Measurements from ENCODE around the gene FAM13A.
"Not testable (repeated sequence)": the region's sequence is repeated elsewhere in the genome, so short reads cannot be mapped to it uniquely, and the experiment has no call there.

FAM13A gene

DNA sequence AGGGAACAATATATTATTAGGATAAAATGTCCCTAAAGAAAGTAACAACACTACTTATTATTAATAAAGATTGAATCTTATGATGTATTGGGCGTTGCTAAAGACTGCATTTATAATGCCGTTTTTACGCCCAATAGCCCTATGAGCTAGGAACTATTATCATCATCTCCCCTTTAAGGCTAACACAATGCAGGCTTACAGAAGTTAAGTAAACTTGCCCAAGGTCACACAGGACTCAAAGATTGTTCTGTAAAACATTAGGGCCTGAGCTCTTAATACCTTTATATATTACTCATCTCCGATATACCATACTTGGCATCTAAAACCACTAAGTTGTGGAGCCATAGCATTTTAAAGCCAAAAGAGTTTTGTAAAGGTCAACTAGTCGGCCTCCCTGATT lies 149.5 kb downstream of the FAM13A start:
- DNase-seq (ENCODE audit: low read depth in 1 of 2, low spot score in 1 of 2): no peak

DNA sequence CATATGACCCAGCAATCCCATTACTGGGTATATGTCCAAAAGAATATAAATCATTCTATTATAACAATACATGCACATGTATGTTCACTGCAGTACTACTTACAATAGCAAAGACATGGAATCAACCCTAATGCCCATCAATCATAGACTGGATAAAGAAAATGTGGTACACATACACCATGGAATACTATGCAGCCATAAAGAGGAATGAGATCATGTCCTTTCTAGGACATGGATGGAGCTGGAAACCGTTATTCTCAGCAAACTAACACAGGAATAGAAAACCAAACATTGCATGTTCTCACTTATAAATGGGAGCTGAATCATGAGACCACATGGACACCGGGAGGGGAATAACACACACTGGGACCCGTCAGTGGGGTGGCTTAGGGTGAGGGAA lies 152.7 kb downstream of the FAM13A start:
- DNase-seq (ENCODE audit: low read depth in 1 of 2, low spot score in 1 of 2): not testable (repeated sequence)

GRCh38 chr4:88900432-88900831 lies 156.6 kb downstream of the FAM13A start:
- DNase-seq (ENCODE audit: low read depth in 1 of 2, low spot score in 1 of 2): no peak

DNA sequence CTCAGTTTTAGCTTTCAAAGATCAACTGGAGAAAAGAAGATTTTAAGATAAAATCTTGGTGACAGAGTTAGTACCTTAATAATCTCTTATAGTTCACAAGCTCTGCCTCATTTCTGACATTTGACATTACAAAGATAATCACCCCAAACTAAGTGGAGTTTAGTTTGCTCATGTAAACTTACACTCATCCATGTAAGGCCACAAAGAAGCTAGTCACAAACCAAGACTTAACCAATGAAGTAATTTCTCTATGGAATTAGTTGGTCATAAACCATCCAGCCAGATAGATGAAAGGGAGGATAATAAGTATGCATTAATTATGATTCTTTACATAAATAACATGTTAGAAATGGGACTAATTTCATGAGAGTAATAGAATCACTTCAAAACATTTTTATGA lies 159.2 kb downstream of the FAM13A start:
- DNase-seq (ENCODE audit: low read depth in 1 of 2, low spot score in 1 of 2): no peak

DNA sequence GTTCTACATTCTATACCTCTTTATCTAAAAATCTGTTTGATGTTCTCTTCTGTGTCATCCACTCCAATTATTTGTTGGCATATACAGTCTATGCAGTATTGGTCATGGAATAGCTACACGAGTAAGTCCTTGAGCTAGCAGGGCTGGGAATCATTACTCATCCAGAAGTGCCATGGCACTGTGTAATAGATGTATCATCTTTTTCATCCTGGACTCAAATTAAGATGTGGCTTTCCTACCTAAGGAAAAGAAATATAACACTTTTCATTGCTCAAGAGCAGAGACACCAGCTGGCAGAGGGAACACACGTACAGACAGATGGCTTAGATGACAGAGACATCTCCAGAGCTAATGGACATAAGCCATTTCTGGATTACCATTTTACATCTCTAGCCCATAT lies 159.8 kb downstream of the FAM13A start:
- DNase-seq (ENCODE audit: low read depth in 1 of 2, low spot score in 1 of 2): no peak

GRCh38 chr4:88893961-88894360 lies 163.0 kb downstream of the FAM13A start:
- DNase-seq (ENCODE audit: low read depth in 1 of 2, low spot score in 1 of 2): no peak

DNA sequence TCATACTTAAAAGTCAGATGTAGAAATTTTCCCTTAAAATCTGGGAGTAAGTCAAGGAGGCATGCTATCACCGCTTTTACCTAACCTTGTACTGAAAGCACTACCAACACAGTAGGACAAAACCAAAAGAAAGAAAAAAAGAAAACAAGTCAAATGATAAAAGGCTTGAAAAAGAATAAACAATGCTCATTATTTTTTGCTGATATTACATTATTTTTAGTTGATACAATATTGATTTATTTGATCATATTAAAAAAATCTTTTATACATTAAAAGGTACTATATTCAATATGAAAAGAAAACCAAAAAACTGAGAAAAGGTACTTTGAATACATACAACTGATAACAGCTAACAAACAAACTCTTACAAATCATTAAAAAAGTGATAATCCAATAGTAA lies 164.3 kb downstream of the FAM13A start:
- no peak for DNase-seq (ENCODE audit: low read depth in 1 of 2, low spot score in 1 of 2)

GRCh38 chr4:88891636-88892035 lies 165.3 kb downstream of the FAM13A start:
- DNase-seq (ENCODE audit: low read depth in 1 of 2, low spot score in 1 of 2): no peak

- not testable (repeated sequence) for DNase-seq (ENCODE audit: low read depth in 1 of 2, low spot score in 1 of 2)
Observed at GRCh38 chr4:88887409-88887808, 169.6 kb downstream of the FAM13A start.

DNA sequence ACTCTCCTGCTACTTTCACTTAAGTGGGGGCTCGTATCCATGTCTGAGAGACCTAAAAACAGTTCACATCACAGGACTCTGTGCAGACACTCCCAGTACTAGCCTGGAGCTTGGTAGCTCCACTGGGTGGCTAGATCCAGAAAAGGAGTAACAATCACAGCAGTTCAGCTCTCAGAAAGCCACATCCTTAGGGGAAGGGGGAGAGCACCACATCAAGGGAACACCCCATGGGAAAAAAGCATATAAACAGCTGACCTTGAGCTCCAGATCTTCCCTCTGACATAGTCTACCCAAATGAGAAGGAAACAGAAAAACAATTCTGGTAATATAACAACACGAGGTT lies 175.8 kb downstream of the FAM13A start:
- no peak for DNase-seq (ENCODE audit: low read depth in 1 of 2, low spot score in 1 of 2)

DNA sequence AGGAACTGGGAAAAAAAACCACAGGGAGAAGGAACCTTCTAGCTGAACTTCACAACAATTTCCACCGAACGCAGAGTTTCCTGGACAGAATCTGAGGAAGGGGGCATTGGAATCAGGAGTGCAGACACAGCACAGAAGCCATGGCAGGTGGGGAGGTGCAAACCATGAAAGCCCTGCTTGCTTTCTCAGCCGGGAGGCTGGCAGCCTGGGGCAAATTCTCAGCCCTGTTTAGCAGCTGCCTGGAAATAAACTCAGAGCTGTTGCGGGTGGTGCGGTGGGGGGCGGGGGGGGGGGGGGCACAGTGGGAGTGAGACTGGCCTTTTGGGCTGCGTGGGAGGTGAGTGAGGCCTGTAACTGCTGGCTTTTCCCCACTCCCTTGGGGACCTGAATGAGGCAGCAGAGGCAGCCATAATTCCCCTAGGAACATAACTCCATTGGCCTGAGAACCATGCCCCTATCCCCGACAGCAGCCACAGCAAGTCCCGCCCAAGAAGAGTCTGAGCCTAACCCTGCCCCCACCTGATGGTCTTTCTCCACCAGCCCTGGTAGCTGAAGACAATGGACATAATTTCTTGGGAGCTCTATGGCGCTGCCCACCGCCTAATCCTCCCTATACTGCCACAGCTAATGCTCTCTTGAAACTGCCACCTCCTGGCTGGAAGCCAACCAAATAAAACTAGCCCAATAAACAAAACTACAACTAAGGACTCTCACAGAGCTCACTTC lies 176.3 kb downstream of the FAM13A start:
- DNase-seq (ENCODE audit: low read depth in 1 of 2, low spot score in 1 of 2): no peak

DNA sequence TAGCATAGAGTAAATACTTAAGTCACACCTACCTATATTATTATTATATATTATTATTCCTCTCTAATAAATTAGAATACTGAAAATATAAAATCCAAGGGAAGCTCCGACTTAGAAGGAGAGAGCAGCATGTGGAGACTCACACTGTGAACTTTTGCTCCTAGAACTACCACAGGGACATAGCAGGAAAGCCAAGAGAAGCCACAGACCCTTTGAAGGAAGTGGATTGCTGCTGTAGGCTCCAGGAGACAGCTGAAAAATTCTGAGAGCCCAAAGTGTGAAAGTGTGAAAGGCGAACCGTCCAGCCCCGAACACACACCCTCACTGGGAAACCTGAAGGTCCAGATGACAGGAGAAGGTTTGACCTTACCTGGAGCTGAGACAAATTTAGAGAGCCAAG lies 177.0 kb downstream of the FAM13A start:
- no peak for DNase-seq (ENCODE audit: low read depth in 1 of 2, low spot score in 1 of 2)

DNA sequence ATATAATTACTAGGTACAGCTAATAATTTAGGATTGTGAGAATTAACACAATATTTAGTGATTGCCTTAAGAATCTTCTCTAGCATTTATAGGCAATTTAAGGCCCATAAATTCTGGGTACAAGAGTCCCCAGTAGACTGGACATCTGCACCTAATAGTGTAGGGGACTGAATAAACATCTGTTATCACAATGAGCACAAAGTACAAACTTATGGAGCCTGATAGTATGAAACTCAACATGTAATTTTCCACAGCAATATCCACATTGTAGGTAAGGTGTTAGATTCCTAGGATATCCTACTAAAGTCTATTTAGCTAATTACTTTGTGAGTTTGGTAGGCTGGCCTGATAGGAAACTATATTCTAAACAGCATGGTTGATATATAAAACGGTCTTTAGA lies 178.3 kb downstream of the FAM13A start:
- DNase-seq (ENCODE audit: low read depth in 1 of 2, low spot score in 1 of 2): no peak

- DNase-seq (ENCODE audit: low read depth in 1 of 2, low spot score in 1 of 2): no peak
Observed at GRCh38 chr4:88870428-88870827, 186.6 kb downstream of the FAM13A start.

GRCh38 chr4:88868510-88868909 lies 188.5 kb downstream of the FAM13A start:
- DNase-seq (ENCODE audit: low read depth in 1 of 2, low spot score in 1 of 2): no peak

- no peak for DNase-seq (ENCODE audit: low read depth in 1 of 2, low spot score in 1 of 2)
Observed at GRCh38 chr4:88866862-88867550, 190.0 kb downstream of the FAM13A start.

- no peak for DNase-seq (ENCODE audit: low read depth in 1 of 2, low spot score in 1 of 2)
Observed at GRCh38 chr4:88865466-88865865, 191.5 kb downstream of the FAM13A start.

- no peak for DNase-seq (ENCODE audit: low read depth in 1 of 2, low spot score in 1 of 2)
Observed at GRCh38 chr4:88865046-88865445, 191.9 kb downstream of the FAM13A start.

DNA sequence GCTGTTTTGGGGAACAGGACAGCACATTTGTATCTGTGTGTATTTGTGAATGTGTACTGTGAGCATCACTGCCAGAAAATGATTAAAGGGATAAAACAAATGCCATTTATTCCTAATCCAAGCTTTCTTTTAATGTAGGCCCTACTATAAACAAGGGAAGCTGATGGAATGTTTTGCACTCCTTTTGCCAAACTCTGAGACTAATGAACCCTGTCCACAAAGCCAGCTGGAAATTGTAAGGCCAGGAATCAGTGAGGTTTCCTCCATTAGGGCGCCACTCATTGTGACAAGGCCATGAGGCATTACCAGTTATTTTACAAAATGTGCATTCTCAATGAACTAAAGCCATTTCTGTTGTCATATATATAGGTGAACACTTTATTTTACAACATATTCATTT lies 196.4 kb downstream of the FAM13A start:
- DNase-seq (ENCODE audit: low read depth in 1 of 2, low spot score in 1 of 2): no peak

GRCh38 chr4:88859191-88859812 lies 197.7 kb downstream of the FAM13A start:
- no peak for DNase-seq (ENCODE audit: low read depth in 1 of 2, low spot score in 1 of 2)

DNA sequence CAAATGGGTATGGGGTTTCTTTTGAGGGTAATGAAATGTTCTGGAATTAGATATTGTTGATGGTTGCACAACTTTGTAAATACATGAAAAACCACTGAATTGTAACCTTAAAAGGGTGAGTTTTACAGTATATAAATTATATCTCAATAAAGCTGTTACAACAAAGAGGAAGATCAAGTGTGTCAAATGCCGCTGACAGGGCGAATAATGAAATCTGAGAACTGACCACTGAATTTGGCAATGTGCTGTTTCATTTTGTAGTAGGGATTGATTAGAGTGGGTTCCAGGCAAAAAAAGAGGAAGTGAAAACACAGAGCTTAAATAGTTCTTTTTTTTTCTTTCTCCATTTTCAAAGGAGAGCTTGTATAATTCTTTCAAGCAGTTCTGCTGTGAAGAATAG lies 198.2 kb downstream of the FAM13A start:
- DNase-seq (ENCODE audit: low read depth in 1 of 2, low spot score in 1 of 2): no peak

DNA sequence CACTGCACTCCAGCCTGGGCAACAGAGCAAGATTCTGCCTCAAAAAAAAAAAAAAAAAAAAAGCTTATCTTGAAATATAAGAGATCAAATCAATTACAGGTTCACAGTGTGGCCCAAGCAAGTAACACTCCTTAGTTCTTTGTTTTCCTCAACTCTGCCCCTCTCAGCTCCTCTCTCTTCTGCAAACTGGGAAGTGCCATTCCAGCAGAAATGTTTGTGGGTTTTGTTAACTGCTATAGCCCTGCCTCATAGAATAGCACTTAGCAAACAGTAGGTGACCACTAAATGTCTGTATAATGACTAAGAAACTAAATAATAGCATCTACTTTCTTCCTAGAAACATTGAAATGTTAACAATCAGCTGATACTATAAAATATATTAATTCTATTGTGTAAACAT lies 199.4 kb downstream of the FAM13A start:
- DNase-seq (ENCODE audit: low read depth in 1 of 2, low spot score in 1 of 2): no peak

GRCh38 chr4:88854481-88854880 lies 202.5 kb downstream of the FAM13A start:
- DNase-seq (ENCODE audit: low read depth in 1 of 2, low spot score in 1 of 2): no peak
